ENCODE data around the gene PACRG.

Gene PACRG

GRCh38 chr6:163014736-163015135 is 287.0 kb downstream of the PACRG start:
- no peak for DNase-seq (ENCODE audit: low read depth)

GRCh38 chr6:163017801-163018200 is 290.0 kb downstream of the PACRG start:
- DNase-seq (ENCODE audit: low read depth) = no peak

- DNase-seq (ENCODE audit: low read depth) = no peak
These were observed 292.2 kb downstream of the PACRG start for GRCh38 chr6:163019926-163020325.

- no peak for DNase-seq (ENCODE audit: low read depth)
These were observed 293.3 kb downstream of the PACRG start for GRCh38 chr6:163021054-163021453.

- DNase-seq (ENCODE audit: low read depth) = no peak
These were observed 295.9 kb downstream of the PACRG start for GRCh38 chr6:163023700-163024099.

- DNase-seq (ENCODE audit: low read depth) = no peak
These were observed 299.1 kb downstream of the PACRG start for GRCh38 chr6:163026893-163027292.

- DNase-seq (ENCODE audit: low read depth) = no peak
These were observed 303.2 kb downstream of the PACRG start for GRCh38 chr6:163030980-163031379.

- no peak for DNase-seq (ENCODE audit: low read depth)
These were observed 304.2 kb downstream of the PACRG start for GRCh38 chr6:163031931-163032330.

- no peak for DNase-seq (ENCODE audit: low read depth)
These were observed 308.4 kb downstream of the PACRG start for GRCh38 chr6:163036160-163036645.

GRCh38 chr6:163038317-163038716 is 310.5 kb downstream of the PACRG start:
- DNase-seq (ENCODE audit: low read depth) = no peak

- DNase-seq (ENCODE audit: low read depth) = no peak
These were observed 320.6 kb downstream of the PACRG start for GRCh38 chr6:163048345-163048744.

- no peak for DNase-seq (ENCODE audit: low read depth)
These were observed 326.0 kb downstream of the PACRG start for GRCh38 chr6:163053667-163054344.

GRCh38 chr6:163054641-163055040 is 326.9 kb downstream of the PACRG start:
- DNase-seq (ENCODE audit: low read depth) = no peak

- no peak for DNase-seq (ENCODE audit: low read depth)
These were observed 329.5 kb downstream of the PACRG start for GRCh38 chr6:163057260-163057659.

GRCh38 chr6:163062790-163063189 is 335.0 kb downstream of the PACRG start:
- DNase-seq (ENCODE audit: low read depth) = no peak

GRCh38 chr6:163063561-163063960 is 335.8 kb downstream of the PACRG start:
- DNase-seq (ENCODE audit: low read depth) = no peak

- no peak for DNase-seq (ENCODE audit: low read depth)
These were observed 336.6 kb downstream of the PACRG start for GRCh38 chr6:163064397-163064796.

GRCh38 chr6:163066200-163066599 is 338.4 kb downstream of the PACRG start:
- no peak for DNase-seq (ENCODE audit: low read depth)

- DNase-seq (ENCODE audit: low read depth) = no peak
These were observed 349.4 kb downstream of the PACRG start for GRCh38 chr6:163077134-163077533.

- no peak for DNase-seq (ENCODE audit: low read depth)
These were observed 350.9 kb downstream of the PACRG start for GRCh38 chr6:163078712-163079111.

- DNase-seq (ENCODE audit: low read depth) = no peak
These were observed 352.5 kb downstream of the PACRG start for GRCh38 chr6:163080228-163080627.

GRCh38 chr6:163083141-163083540 is 355.4 kb downstream of the PACRG start:
- no peak for DNase-seq (ENCODE audit: low read depth)

GRCh38 chr6:163085426-163085825 is 357.7 kb downstream of the PACRG start:
- no peak for DNase-seq (ENCODE audit: low read depth)

All from stimulated activated CD8-positive, alpha-beta memory T cell treated with anti-CD3 and anti-CD28 coated beads, Interleukin-12 subunit alpha, Interleukin-12 subunit beta, amount 100 ng/mL, for 1 hour (primary cell).